ENCODE measurements around the gene TEX14. TPM values are rescaled to one million over a fixed set of nuclear protein-coding genes. Genes with fewer than 3 reads are reported as not detected.
A peak's percentile ranks its signal among the peaks of the same experiment; 100 is the strongest.

TEX14 gene
- total RNA-seq, 1 experiment from 2014 or later, result 0.31 TPM

- H3K9me3 ChIP-seq (ENCODE audit: control insufficient read depth, low read depth, low read length), result no peaks in the 10 kb centered on the region
- H4K91ac ChIP-seq (ENCODE audit: insufficient read length, low read depth, low read length), result no peak overlapping the region
- H3K4ac ChIP-seq (ENCODE audit: low read depth, low read length), result no peak overlapping the region
- H3K9me3 Mint-ChIP-seq, result no peaks in the 10 kb centered on the region
- 0 out of 2 replicates have a peak, but pooled peaks cover 5% of the 10 kb centered on the region for H3K27me3 Mint-ChIP-seq (ENCODE audit: low read depth)
- no peak overlapping the region for H3K27ac ChIP-seq (ENCODE audit: insufficient read length, low read depth, low read length)
- H3K4me2 ChIP-seq (ENCODE audit: insufficient read depth, insufficient read length, low read length), result peak overlapping the region; percentile 17
- H4K20me1 ChIP-seq (ENCODE audit: control insufficient read depth, insufficient read depth, insufficient read length), result no peaks in the 10 kb centered on the region
- no peak overlapping the region for H3K9ac ChIP-seq (ENCODE audit: extremely low read depth, insufficient read length, low read length)
- no peak overlapping the region for H2BK12ac ChIP-seq (ENCODE audit: insufficient read length, low read depth, low read length)
- H2BK20ac ChIP-seq (ENCODE audit: low read depth, low read length, poor library complexity, severe bottlenecking), result no peak overlapping the region
- H2BK15ac ChIP-seq (ENCODE audit: low read depth, low read length), result no peak overlapping the region
- H3K23ac ChIP-seq (ENCODE audit: insufficient read length, low read depth, low read length), result no peak overlapping the region
- H3K27ac Mint-ChIP-seq, result peak overlapping the region in 1 of 3 experiments; percentile 88; a peak in 1 of 7 replicates
- no peaks in the 10 kb centered on the region for H3K79me2 ChIP-seq (ENCODE audit: insufficient read depth, low read length)
- no peak overlapping the region for H3K56ac ChIP-seq (ENCODE audit: insufficient read length, low read depth, low read length)
- H2BK5ac ChIP-seq (ENCODE audit: insufficient read length, low read length), result no peak overlapping the region
- no peaks in the 10 kb centered on the region for H3K23me2 ChIP-seq (ENCODE audit: insufficient read length, low read depth, low read length, poor library complexity, severe bottlenecking)
- TF ChIP-seq CTCF (conservative IDR thresholded peaks at IDR 0.05), result no peak
- no peak overlapping the region for H4K5ac ChIP-seq (ENCODE audit: insufficient read length, low read depth, low read length)
- no peak overlapping the region for H3K14ac ChIP-seq (ENCODE audit: insufficient read depth, low read length)
- no CpG with 5 or more reads among the region's 8 CpGs for WGBS (ENCODE audit: extremely low coverage, insufficient read length, low lambda C conversion rate)
- 0 out of 7 replicates have a peak, but pooled peaks cover 0 to 4% (median 0%) of the 10 kb centered on the region in 3 experiments for H3K36me3 Mint-ChIP-seq (ENCODE audit: insufficient read depth in 1 of 3, low read depth in 3 of 3)
- H2AK5ac ChIP-seq (ENCODE audit: insufficient read length, low read length), result no peak overlapping the region
- peaks cover 12 to 16% of the 10 kb centered on the region in 2 experiments for H3K4me1 Mint-ChIP-seq
- H3K27me3 ChIP-seq (ENCODE audit: insufficient read depth, low read length), result no peaks in the 10 kb centered on the region
- no peak overlapping the region for H2AFZ ChIP-seq (ENCODE audit: low read length)
- H3K4me1 ChIP-seq (ENCODE audit: insufficient read depth, low read length), result no peaks in the 10 kb centered on the region
- H3K4me3 Mint-ChIP-seq, result peak overlapping the region; percentile 67 to 73
- H2BK120ac ChIP-seq (ENCODE audit: low read depth, low read length, poor library complexity, severe bottlenecking), result no peak overlapping the region
- H3K18ac ChIP-seq (ENCODE audit: insufficient read length, low read depth, low read length), result no peak overlapping the region
- H4K8ac ChIP-seq (replicated peaks; ENCODE audit: insufficient read length, low read depth, low read length), result no peak overlapping the region
- DNase-seq, result no peak
- no peaks in the 10 kb centered on the region for H3K79me1 ChIP-seq (ENCODE audit: insufficient read depth, low read depth, low read length, poor library complexity, severe bottlenecking)
- no peak overlapping the region for H3T11ph ChIP-seq (ENCODE audit: low read length)
Measured at GRCh38 chr17:58693208-58693607, 1.4 kb upstream of the TEX14 start.
